Ovary (tissue), 3 donors: ENCODE measurements around the gene ZNF484.

ENCODE experiments used
- CTCF ChIP-seq, 3 donors: fragments of 450-650 bp in 2 of 3; fragments of 200-600 bp in 1 of 3; IDR thresholded peaks; one replicate each; pipeline versions ENCODE4 v1.5.1 to v1.8.0; 2016 to 2022; ENCODE audit warnings: antibody characterized with exemption in 3 of 3, mild to moderate bottlenecking in 1 of 3
- EP300 ChIP-seq: sonication (generic); formaldehyde crosslinking; IDR thresholded peaks from one replicate; pipeline ENCODE4 v1.6.1; 2017; ENCODE audit warnings: antibody characterized with exemption
- POLR2A ChIP-seq: fragments of 450-650 bp; IDR thresholded peaks from one replicate; pipeline ENCODE4 v1.6.1; 2017; ENCODE audit warnings: antibody characterized with exemption, mild to moderate bottlenecking, moderate library complexity
- donor health status: DM: no; HTN: no; CAD: no.

- TF ChIP-seq EP300 (no peak), CTCF (IDR thresholded peaks at IDR 0.05) (no peak), POLR2A (no peak)
Measured at GRCh38 chr9:92920437-92920836, 42.6 kb upstream of the ZNF484 start.
